Fibroblast of the aortic adventitia (primary cell): ENCODE data around the gene ITGB1BP1. TPM values are rescaled to one million over a fixed set of nuclear protein-coding genes. Genes with fewer than 3 reads are reported as not detected.

Experiments used
- DNase-seq: peaks from one replicate; pipeline ENCODE4 v3.0.0-alpha.2; 2010; ENCODE audit warnings: low read depth
- H3K4me3 ChIP-seq: 2 replicates; pipeline ENCODE4 v1.5.1; 2011; ENCODE audit warnings: low read depth, mild to moderate bottlenecking, control low read depth, low read length, moderate library complexity
- CTCF ChIP-seq: IDR thresholded peaks from 2 replicates; pipeline ENCODE4 v1.5.1; 2011; ENCODE audit warnings: mild to moderate bottlenecking, low read length, control low read depth, inconsistent platforms; ENCODE audit not compliant: insufficient read depth
- total RNA-seq: library from RNA; depleted of rRNA; stranded (reverse); fragments of >200 nt; gene quantifications from 2 replicates; pipeline ENCODE4 v1.2.3, GENCODE V29; 2012; ENCODE audit warnings: low replicate concordance

Gene ITGB1BP1
- total RNA-seq, 1 donor: 80.9 TPM

- no peak for TF ChIP-seq CTCF
- no peak overlapping the region for H3K4me3 ChIP-seq
- no peak for DNase-seq
Observed at GRCh38 chr2:9354318-9354717, 69.0 kb downstream of the ITGB1BP1 start.

Other genes with a start within 250 kb of the ITGB1BP1 start
- 37.1 and 76.4 TPM in 2 replicates for gene ASAP2, start 216.7 kb downstream of the ITGB1BP1 start, total RNA-seq
- gene CPSF3, start 126 bp upstream of the ITGB1BP1 start, total RNA-seq: 62.2 and 76.5 TPM in 2 replicates
- 30.7 and 51.7 TPM in 2 replicates for gene IAH1, start 51.0 kb upstream of the ITGB1BP1 start, total RNA-seq
- 40.1 and 108 TPM in 2 replicates for gene ADAM17, start 132.3 kb upstream of the ITGB1BP1 start, total RNA-seq
- gene YWHAQ, start 207.5 kb upstream of the ITGB1BP1 start, total RNA-seq: 152 and 562 TPM in 2 replicates